CD14-positive monocyte (primary cell): ENCODE measurements around the gene MAP2K5. TPM values are rescaled to one million over a fixed set of nuclear protein-coding genes. Genes with fewer than 3 reads are reported as not detected.

Experiments
- DNase-seq, 3 donors: peaks; one replicate each; pipeline ENCODE4 v3.0.0-alpha.2; 2011 to 2022
- H2AFZ ChIP-seq: 2 replicates; pipeline ENCODE4 v1.6.0; 2012; ENCODE audit warnings: mild to moderate bottlenecking, low read depth, low read length, inconsistent platforms; ENCODE audit not compliant: insufficient read depth, poor library complexity, severe bottlenecking
- H3K27ac ChIP-seq, 2 donors: 1 replicate in 1 of 2; 2 replicates in 1 of 2; pipeline ENCODE4 v1.5.1; 2012 to 2013; ENCODE audit warnings: low read length in 2 of 2, control low read depth in 1 of 2, inconsistent platforms in 1 of 2, low read depth in 1 of 2, mild to moderate bottlenecking in 1 of 2
- H3K27me3 ChIP-seq, 2 donors: one replicate each; pipeline versions ENCODE4 v1.6.0 to v1.6.1; 2011 to 2013; ENCODE audit warnings: low read length in 2 of 2; ENCODE audit not compliant: control insufficient read depth in 2 of 2, insufficient read depth in 2 of 2
- H3K36me3 ChIP-seq, 2 donors: replicated peaks in 1 of 2; 1 replicate in 1 of 2; 2 replicates in 1 of 2; pipeline versions ENCODE4 v1.5.1 to v1.6.1; 2012 to 2013; ENCODE audit warnings: low read length in 2 of 2, control low read depth in 1 of 2, inconsistent platforms in 1 of 2, mild to moderate bottlenecking in 1 of 2; ENCODE audit not compliant: insufficient read depth in 2 of 2, control insufficient read depth in 1 of 2
- H3K4me1 ChIP-seq, 2 donors: 1 replicate in 1 of 2; 2 replicates in 1 of 2; pipeline versions ENCODE4 v1.5.1 to v1.6.1; 2012 to 2013; ENCODE audit warnings: low read length in 2 of 2, control low read depth in 1 of 2, inconsistent platforms in 1 of 2, mild to moderate bottlenecking in 1 of 2, moderate library complexity in 1 of 2; ENCODE audit not compliant: insufficient read depth in 2 of 2, control insufficient read depth in 1 of 2
- H3K4me2 ChIP-seq: replicated peaks from 2 replicates; pipeline ENCODE3; 2012; ENCODE audit warnings: low read length, moderate library complexity, mild to moderate bottlenecking; ENCODE audit not compliant: poor library complexity, severe bottlenecking; ENCODE audit errors: extremely low read depth
- H3K4me3 ChIP-seq, 3 experiments: fragments of 200-600 bp in 1 of 3; sonication (generic) in 1 of 3; replicated peaks in 1 of 3; 1 replicate in 2 of 3; 2 replicates in 1 of 3; pipeline ENCODE4 v1.5.1; 2011 to 2013; ENCODE audit warnings: low read length in 3 of 3, mild to moderate bottlenecking in 3 of 3, control low read depth in 2 of 3, low read depth in 2 of 3, inconsistent platforms in 1 of 3, moderate library complexity in 1 of 3
- H3K79me2 ChIP-seq: 2 replicates; pipeline ENCODE4 v1.6.0; 2012; ENCODE audit warnings: mild to moderate bottlenecking, control low read depth, inconsistent platforms, low read length, moderate library complexity; ENCODE audit not compliant: insufficient read depth
- H3K9ac ChIP-seq: 2 replicates; pipeline ENCODE4 v1.6.0; 2017; ENCODE audit warnings: low read length, mild to moderate bottlenecking; ENCODE audit not compliant: insufficient read depth, poor library complexity, severe bottlenecking
- H3K9me3 ChIP-seq, 2 donors: replicated peaks in 1 of 2; 1 replicate in 1 of 2; 2 replicates in 1 of 2; pipeline versions ENCODE4 v1.5.1 to v1.6.1; 2012 to 2013; ENCODE audit warnings: low read length in 2 of 2, control low read depth in 1 of 2; ENCODE audit not compliant: control insufficient read depth in 1 of 2, insufficient read depth in 1 of 2
- H4K20me1 ChIP-seq: 2 replicates; pipeline ENCODE4 v1.6.0; 2012; ENCODE audit warnings: mild to moderate bottlenecking, low read length, control low read depth, moderate library complexity; ENCODE audit not compliant: insufficient read depth
- H3K27ac Mint-ChIP-seq, 7 donors: one replicate each; pipeline ENCODE4 v1.8.0; 2020; ENCODE audit warnings: mild to moderate bottlenecking in 7 of 7, mixed read lengths in 7 of 7, moderate library complexity in 6 of 7, inconsistent platforms in 2 of 7
- H3K27me3 Mint-ChIP-seq, 3 donors: one replicate each; pipeline ENCODE4 v1.8.0; 2021 to 2022; ENCODE audit warnings: low read depth in 3 of 3, mild to moderate bottlenecking in 3 of 3, mixed read lengths in 3 of 3, moderate library complexity in 3 of 3, inconsistent platforms in 1 of 3
- H3K36me3 Mint-ChIP-seq, 2 donors: one replicate each; pipeline ENCODE4 v1.8.0; 2020; ENCODE audit warnings: mixed read lengths in 2 of 2, inconsistent platforms in 1 of 2, mild to moderate bottlenecking in 1 of 2
- H3K4me1 Mint-ChIP-seq: one replicate; pipeline ENCODE4 v1.8.0; 2020; ENCODE audit warnings: mild to moderate bottlenecking, mixed read lengths
- H3K4me3 Mint-ChIP-seq, 2 donors: one replicate each; pipeline ENCODE4 v1.8.0; 2020; ENCODE audit warnings: mild to moderate bottlenecking in 2 of 2, mixed read lengths in 2 of 2, moderate library complexity in 1 of 2
- H3K9me3 Mint-ChIP-seq, 7 donors: one replicate each; pipeline ENCODE4 v1.8.0; 2020 to 2022; ENCODE audit warnings: mixed read lengths in 7 of 7, mild to moderate bottlenecking in 6 of 7, moderate library complexity in 6 of 7, inconsistent platforms in 2 of 7
- CTCF ChIP-seq: fragments of 200-600 bp; IDR thresholded peaks from one replicate; pipeline ENCODE4 v1.8.0; 2022; ENCODE audit warnings: antibody characterized with exemption, mild to moderate bottlenecking
- WGBS: methylation state at CpG from one replicate; pipeline ENCODE4 v1.1.5; 2013; ENCODE audit warnings: missing lambda C conversion rate; ENCODE audit not compliant: insufficient coverage; 5-methylcytosine and 5-hydroxymethylcytosine counted together
- intact Hi-C, 2 donors: fragments of 100-400 bp; cut with micrococcal nuclease; formaldehyde crosslinking; loops; one replicate each; pipeline versions ENCODE4 v1.15.0 to v1.15.1; 2023
- polyA plus RNA-seq, 3 donors: library from polyadenylated mRNA; depleted of rRNA in 1 of 3; unstranded in 2 of 3; stranded (reverse) in 1 of 3; fragments of 300-500 nt in 2 of 3; fragments of >200 nt in 1 of 3; fragmentation: Illumina TruSeq in 2 of 3; gene quantifications; 1 replicate in 2 of 3; 2 replicates in 1 of 3; pipeline ENCODE4 v1.2.3, GENCODE V29; 2012 to 2021

Gene MAP2K5
- polyA plus RNA-seq, 3 donors: 10.2 to 11.3 (median 10.6) TPM

GRCh38 chr15:67813104-67813634 is 270.7 kb downstream of the MAP2K5 start:
- Mint-ChIP-seq H3K27me3 (peaks cover 17 to 27% (median 26%) of the 10 kb centered on the region in 3 donors), H3K27ac (no peak overlapping the region), H3K9me3 (peaks cover 0 to 3% (median 0%) of the 10 kb centered on the region in 7 donors), H3K4me3 (no peak overlapping the region), H3K36me3 (peaks cover 3 to 12% of the 10 kb centered on the region in 2 donors), H3K4me1 (no peaks in the 10 kb centered on the region)
- Histone ChIP-seq H3K4me3 (no peak overlapping the region), H3K4me1 (no peaks in the 10 kb centered on the region), H3K36me3 (no peaks in the 10 kb centered on the region), H4K20me1 (no peaks in the 10 kb centered on the region), H2AFZ (no peak overlapping the region), H3K4me2 (no peak overlapping the region), H3K27ac (no peak overlapping the region), H3K79me2 (no peaks in the 10 kb centered on the region), H3K9ac (no peak overlapping the region), H3K27me3 (peaks cover 9 to 15% of the 10 kb centered on the region in 2 donors), H3K9me3 (no peaks in the 10 kb centered on the region)
- intact Hi-C loops: no loop called here
- no peak for TF ChIP-seq CTCF
- WGBS: 92% methylated on average over 2 of the region's 3 CpGs
- DNase-seq: no peak

- Histone ChIP-seq H3K9me3 (peaks cover 0 to 7% of the 10 kb centered on the region in 2 donors), H3K4me1 (no peaks in the 10 kb centered on the region), H3K9ac (no peak overlapping the region), H3K36me3 (no peaks in the 10 kb centered on the region), H3K4me2 (no peak overlapping the region), H4K20me1 (no peaks in the 10 kb centered on the region), H3K27ac (no peak overlapping the region), H3K27me3 (peaks cover 27 to 34% of the 10 kb centered on the region in 2 donors), H3K4me3 (no peak overlapping the region), H3K79me2 (no peaks in the 10 kb centered on the region), H2AFZ (no peak overlapping the region)
- Mint-ChIP-seq H3K4me3 (no peak overlapping the region), H3K9me3 (peaks cover 0 to 4% (median under 1%) of the 10 kb centered on the region in 7 donors), H3K36me3 (peaks cover 0 to 4% of the 10 kb centered on the region in 2 donors), H3K27me3 (peaks cover 35 to 47% (median 42%) of the 10 kb centered on the region in 3 donors), H3K4me1 (no peaks in the 10 kb centered on the region), H3K27ac (no peak overlapping the region)
- WGBS: 97% methylated on average over 3 of the region's 5 CpGs
- intact Hi-C loops: no loop called here
- TF ChIP-seq CTCF: no peak
- DNase-seq: no peak
These were observed 272.6 kb downstream of the MAP2K5 start for GRCh38 chr15:67815036-67815592.
